Skeletal muscle tissue (tissue), 4 donors: ENCODE data around the gene FCN3. TPM values are rescaled to one million over a fixed set of nuclear protein-coding genes. Genes with fewer than 3 reads are reported as not detected.
"Not testable (repeated sequence)": the region's sequence is repeated elsewhere in the genome, so short reads cannot be mapped to it uniquely, and the experiment has no call there.

ENCODE experiments used
- H3K27ac ChIP-seq: one replicate; pipeline ENCODE4 v1.7.0; 2013; ENCODE audit warnings: mild to moderate bottlenecking, low read depth, low read length, inconsistent platforms
- H3K27me3 ChIP-seq, 3 donors: one replicate each; pipeline ENCODE4 v1.7.0; 2013; ENCODE audit warnings: low read length in 3 of 3; ENCODE audit not compliant: control insufficient read depth in 3 of 3, insufficient read depth in 3 of 3
- H3K36me3 ChIP-seq, 3 donors: one replicate each; pipeline ENCODE4 v1.7.0; 2013; ENCODE audit warnings: low read length in 3 of 3; ENCODE audit not compliant: control insufficient read depth in 3 of 3, insufficient read depth in 3 of 3
- H3K4me1 ChIP-seq, 3 donors: one replicate each; pipeline ENCODE4 v1.7.0; 2013; ENCODE audit warnings: low read length in 3 of 3, mild to moderate bottlenecking in 3 of 3; ENCODE audit not compliant: control insufficient read depth in 3 of 3, insufficient read depth in 3 of 3
- H3K4me3 ChIP-seq, 3 donors: one replicate each; pipeline ENCODE4 v1.7.0; 2013; ENCODE audit warnings: low read length in 3 of 3
- H3K9ac ChIP-seq, 3 donors: one replicate each; pipeline ENCODE4 v1.7.0; 2013; ENCODE audit warnings: low read length in 3 of 3, mild to moderate bottlenecking in 3 of 3, moderate library complexity in 2 of 3, low read depth in 1 of 3
- H3K9me3 ChIP-seq, 3 donors: one replicate each; pipeline ENCODE4 v1.7.0; 2013; ENCODE audit warnings: low read length in 3 of 3; ENCODE audit not compliant: control insufficient read depth in 3 of 3
- total RNA-seq: library from RNA; depleted of rRNA; stranded (reverse); fragments of >200 nt; gene quantifications from one replicate; pipeline ENCODE4 v1.2.3, GENCODE V29; 2014
- donor health status: Osteomylitis.

FCN3 gene
- total RNA-seq, 1 donor from 2014 or later = not detected

DNA sequence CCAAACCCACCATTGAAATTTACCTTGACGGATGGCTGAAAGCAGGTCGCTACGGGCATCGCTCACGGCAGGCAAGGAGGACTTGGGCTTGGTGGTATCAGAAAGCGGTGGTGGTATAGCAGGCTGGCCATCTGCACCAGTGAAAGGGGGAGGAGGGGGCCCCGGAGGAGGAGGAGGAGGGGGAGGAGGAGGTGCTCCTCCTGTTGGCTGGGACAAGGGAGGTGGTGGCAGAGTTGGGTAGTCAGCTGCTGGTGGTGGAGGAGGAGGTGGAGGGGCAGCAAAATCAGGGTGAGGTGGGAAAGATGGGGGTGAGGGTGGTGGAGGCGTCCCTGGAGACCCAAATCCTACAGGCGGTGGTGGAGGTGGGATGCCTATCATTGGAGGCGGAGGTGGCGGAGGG, 35.0 kb upstream of the FCN3 start:
- Histone ChIP-seq H3K27ac (no peak overlapping the region), H3K9me3 (no peaks in the 10 kb centered on the region), H3K4me1 (peaks cover 21 to 41% (median 32%) of the 10 kb centered on the region in 3 donors), H3K27me3 (no peaks in the 10 kb centered on the region), H3K36me3 (peaks cover 50 to 73% (median 71%) of the 10 kb centered on the region in 3 donors), H3K9ac (no peak overlapping the region), H3K4me3 (no peak overlapping the region)

DNA sequence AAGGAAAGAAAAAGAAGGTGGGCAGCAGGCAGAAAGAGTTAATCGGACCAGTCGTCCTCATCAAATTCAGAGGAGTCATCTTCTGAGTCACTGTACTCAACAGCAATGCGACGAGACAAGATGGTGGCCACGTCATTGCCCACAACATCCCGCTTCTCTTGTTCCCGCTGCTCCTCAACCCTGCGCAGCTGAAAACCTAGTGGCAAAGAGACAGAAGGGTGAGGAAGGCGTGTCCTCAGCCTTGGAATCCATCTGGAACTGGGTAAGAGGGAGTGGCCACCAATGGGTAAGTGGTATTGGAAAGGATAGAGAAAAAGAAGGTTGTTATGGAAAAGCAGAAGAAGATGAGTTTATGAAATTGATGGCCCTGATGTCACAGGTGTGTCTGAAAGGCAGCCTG, 33.5 kb upstream of the FCN3 start:
- Histone ChIP-seq H3K4me1 (peaks cover 33 to 44% (median 42%) of the 10 kb centered on the region in 3 donors), H3K27me3 (no peaks in the 10 kb centered on the region), H3K4me3 (no peak overlapping the region), H3K36me3 (peaks cover 37 to 58% (median 56%) of the 10 kb centered on the region in 3 donors), H3K9me3 (no peaks in the 10 kb centered on the region), H3K9ac (no peak overlapping the region), H3K27ac (no peak overlapping the region)

DNA sequence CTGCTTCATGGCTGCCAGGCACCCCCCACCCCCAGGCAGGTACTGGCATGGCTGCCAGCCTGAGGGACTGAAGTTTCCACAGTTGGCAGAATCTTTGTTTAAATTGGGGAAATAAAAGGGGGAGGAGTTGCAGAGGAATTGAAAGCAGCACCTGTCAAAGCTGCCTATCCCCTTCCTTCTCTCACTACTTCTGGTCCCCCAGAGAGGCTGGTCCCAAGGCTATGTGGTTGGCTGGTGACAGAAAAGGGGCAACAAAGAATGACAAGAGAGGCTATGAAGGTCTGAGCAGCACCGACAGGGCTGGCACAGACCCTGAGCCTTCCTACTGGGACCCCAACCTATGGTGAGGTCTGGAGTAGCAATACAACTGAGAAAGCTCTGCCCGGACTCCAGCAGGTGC, 32.2 kb upstream of the FCN3 start:
- not testable (repeated sequence) for H3K4me3 ChIP-seq, H3K9me3 ChIP-seq, H3K27me3 ChIP-seq
- H3K27ac ChIP-seq = peak overlapping the region; percentile 64
- H3K36me3 ChIP-seq = peaks cover 26 to 44% (median 42%) of the 10 kb centered on the region in 3 donors
- H3K9ac ChIP-seq = peak overlapping the region in 1 of 3 donors; percentile 54
- peaks cover 47 to 52% (median 50%) of the 10 kb centered on the region in 3 donors for H3K4me1 ChIP-seq

DNA sequence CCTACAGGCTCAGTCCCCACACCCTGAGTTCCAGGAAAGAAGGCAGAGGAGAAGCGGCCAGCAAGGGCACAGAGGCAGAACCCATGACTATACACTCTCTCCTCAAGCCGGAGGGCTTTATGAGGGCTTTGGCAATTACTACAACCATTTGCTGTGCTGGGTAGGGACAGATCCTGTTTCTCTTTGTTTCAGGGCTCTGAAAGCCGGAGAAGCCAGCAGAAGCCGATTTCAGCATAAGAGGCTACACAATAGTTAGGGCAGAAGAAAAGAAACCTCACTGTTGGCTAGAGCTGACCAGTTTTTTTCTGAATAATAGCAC, 31.7 kb upstream of the FCN3 start:
- Histone ChIP-seq H3K9me3 (no peaks in the 10 kb centered on the region), H3K4me1 (peaks cover 51 to 54% (median 52%) of the 10 kb centered on the region in 3 donors), H3K27me3 (no peaks in the 10 kb centered on the region), H3K27ac (peak overlapping the region; percentile 64), H3K9ac (peak overlapping the region in 2 of 3 donors; percentile 40 to 61), H3K36me3 (peaks cover 25 to 41% (median 39%) of the 10 kb centered on the region in 3 donors), H3K4me3 (no peak overlapping the region)

DNA sequence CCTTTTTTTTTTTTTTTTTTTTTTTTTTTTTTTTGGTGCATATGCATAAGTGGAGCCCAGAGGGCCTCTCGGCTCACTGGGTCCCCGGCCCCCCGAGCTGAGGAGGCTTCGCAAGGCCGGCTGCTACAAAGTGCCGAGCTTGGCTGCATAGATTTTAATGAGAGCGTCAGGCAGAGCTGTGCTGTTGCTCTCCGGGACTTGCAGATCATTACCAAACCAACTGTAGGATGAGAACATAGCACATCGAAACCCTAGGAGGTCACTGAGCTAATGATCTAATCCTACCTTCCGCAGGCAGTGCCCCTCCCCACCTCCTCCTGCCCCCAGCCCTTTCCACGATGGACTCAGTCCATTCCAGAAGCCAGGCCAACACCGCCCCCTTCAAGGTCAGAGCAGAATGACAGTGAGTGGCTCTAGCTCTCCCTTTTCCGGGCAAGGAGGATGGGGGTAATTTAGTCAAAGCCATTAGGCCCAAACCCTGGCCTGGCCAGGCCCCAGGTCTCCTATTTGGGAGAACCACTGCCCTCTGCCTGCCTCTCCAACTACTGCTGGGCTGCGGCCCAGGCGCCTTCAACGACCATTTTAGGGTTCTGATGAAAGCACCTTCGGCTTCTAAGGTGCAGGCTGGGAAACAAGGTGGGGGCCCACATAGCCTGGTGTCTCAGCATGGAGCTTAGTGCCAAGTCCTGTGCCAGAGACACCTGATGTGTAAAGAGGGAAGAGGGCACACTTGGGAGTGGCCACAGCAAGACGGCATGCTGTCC, 31.2 kb upstream of the FCN3 start:
- peaks cover 51 to 58% (median 52%) of the 10 kb centered on the region in 3 donors for H3K4me1 ChIP-seq
- H3K27me3 ChIP-seq, H3K9me3 ChIP-seq, H3K4me3 ChIP-seq: not testable (repeated sequence)
- peak overlapping the region in 2 of 3 donors; percentile 40 to 61 for H3K9ac ChIP-seq
- peak overlapping the region; percentile 64 for H3K27ac ChIP-seq
- H3K36me3 ChIP-seq = peaks cover 22 to 36% (median 34%) of the 10 kb centered on the region in 3 donors

DNA sequence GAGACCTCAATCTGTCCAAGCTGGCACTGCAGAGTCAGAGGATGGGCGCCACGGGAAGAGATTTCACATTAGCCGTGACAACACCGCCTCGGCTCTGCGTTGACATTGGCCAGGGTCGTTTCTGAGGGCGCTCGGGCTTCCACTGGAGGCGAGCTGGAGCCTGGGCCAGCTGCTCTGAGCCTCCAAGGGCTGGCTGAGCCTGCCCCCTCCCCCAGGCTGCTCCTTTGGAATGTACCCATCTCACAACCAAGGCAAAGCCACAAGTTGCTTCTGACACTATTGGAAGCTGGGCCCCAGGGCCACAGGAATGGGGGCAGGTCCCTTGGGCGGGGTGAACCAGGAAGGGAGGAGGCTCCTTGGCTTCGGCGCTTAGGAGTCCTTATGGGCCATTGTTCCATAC, 30.4 kb upstream of the FCN3 start:
- H3K9ac ChIP-seq = peak overlapping the region in 1 of 3 donors; percentile 25
- H3K4me1 ChIP-seq = peaks cover 52 to 60% (median 53%) of the 10 kb centered on the region in 3 donors
- peak overlapping the region; percentile 83 for H3K27ac ChIP-seq

DNA sequence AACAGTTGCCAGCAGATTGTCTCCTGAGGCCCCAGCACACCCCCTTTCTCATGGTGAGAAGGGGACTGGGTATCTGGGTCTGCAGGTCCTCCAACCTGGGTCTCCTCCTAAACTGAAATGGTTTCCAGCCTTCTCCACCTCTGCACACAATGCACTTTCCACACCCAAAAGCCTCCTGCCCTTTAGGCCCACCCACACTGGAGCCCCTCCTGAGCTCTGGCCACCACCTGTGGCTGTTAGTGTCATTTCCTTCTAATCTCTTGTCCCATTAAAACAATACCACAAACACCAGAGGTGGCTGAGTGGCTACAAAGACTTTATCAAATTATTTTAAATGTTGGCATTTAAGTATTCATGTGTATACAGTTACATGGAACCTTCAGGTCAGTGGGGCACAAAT, 29.3 kb upstream of the FCN3 start:
- H3K9ac ChIP-seq = peak overlapping the region; percentile 7 to 78 (median 59)
- H3K4me1 ChIP-seq = peaks cover 58 to 71% (median 62%) of the 10 kb centered on the region in 3 donors
- H3K27ac ChIP-seq = peak overlapping the region; percentile 83
- H3K9me3 ChIP-seq = no peaks in the 10 kb centered on the region
- peaks cover 0 to 5% (median 3%) of the 10 kb centered on the region in 3 donors for H3K27me3 ChIP-seq
- H3K4me3 ChIP-seq = no peak overlapping the region
- H3K36me3 ChIP-seq = peaks cover 13 to 21% (median 20%) of the 10 kb centered on the region in 3 donors

More for the DNA sequence above, 30.4 kb upstream of the FCN3 start:
- Histone ChIP-seq H3K9me3 (no peaks in the 10 kb centered on the region), H3K27me3 (peaks cover 0 to under 1% (median 0%) of the 10 kb centered on the region in 3 donors), H3K36me3 (peaks cover 19 to 29% (median 27%) of the 10 kb centered on the region in 3 donors), H3K4me3 (peak overlapping the region in 1 of 3 donors; percentile 14)

DNA sequence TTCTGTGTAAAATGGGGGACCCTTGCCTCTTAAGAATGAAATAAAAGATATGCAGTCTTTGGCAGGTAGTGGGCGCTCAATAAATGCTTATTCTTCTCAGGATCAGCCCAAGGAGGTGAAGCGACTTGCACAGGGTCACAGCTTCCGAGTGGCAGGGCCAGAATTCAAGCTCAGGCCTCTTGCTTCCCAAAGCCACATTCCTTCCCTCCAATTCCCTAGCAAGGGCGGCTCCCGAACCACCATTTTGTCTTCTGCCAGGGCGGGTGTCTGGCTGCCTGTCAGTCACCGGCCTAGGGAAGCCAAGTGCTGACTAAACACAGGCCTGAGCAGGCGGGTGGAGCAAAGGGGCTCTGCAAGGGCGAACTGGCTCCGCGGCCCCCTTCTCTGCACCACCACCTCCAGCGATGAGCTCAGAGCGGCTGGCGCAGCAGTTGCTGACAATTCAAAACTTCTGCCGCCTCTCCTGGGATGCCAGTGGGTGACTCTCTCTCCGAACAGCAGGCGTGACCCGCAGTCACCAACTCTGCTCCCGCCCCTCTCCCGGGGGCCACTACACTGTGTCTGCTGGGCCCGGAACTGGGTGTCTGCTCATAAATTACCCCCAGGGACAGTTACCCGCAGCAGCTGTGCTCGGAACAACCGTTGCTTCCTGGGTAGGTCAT, 28.6 kb upstream of the FCN3 start:
- Histone ChIP-seq H3K27ac (peak overlapping the region; percentile 83), H3K9me3 (no peaks in the 10 kb centered on the region), H3K36me3 (peaks cover 10 to 15% (median 14%) of the 10 kb centered on the region in 3 donors), H3K27me3 (peaks cover 0 to 5% (median 3%) of the 10 kb centered on the region in 3 donors), H3K4me3 (peak overlapping the region; percentile 49 to 64 (median 59)), H3K9ac (peak overlapping the region; percentile 57 to 78 (median 59)), H3K4me1 (peaks cover 58 to 71% (median 62%) of the 10 kb centered on the region in 3 donors)

DNA sequence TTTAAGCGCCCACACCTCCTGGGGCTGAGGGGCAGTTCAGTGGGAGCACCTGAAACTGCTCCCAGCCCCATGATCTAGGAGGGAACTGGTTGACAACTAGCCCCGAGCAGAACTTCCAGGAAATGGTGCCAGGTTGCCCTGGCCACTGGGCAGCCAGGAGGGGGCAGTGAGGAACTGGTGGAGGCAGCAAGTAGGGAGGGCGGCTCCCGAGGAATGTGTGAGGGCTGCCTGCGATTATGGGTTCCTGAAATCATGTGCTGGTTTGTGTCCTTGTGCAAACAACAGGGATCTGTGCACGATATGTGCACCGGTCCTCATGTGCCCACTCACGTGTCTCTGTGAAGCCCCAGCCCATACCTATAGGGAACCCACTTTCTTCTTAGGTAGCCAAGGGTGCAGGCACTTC, 27.7 kb upstream of the FCN3 start:
- H3K4me1 ChIP-seq = peaks cover 58 to 69% (median 61%) of the 10 kb centered on the region in 3 donors
- H3K36me3 ChIP-seq = peaks cover 2 to 7% (median 5%) of the 10 kb centered on the region in 3 donors
- H3K27me3 ChIP-seq = peaks cover 0 to 5% (median 3%) of the 10 kb centered on the region in 3 donors
- H3K9me3 ChIP-seq = no peaks in the 10 kb centered on the region
- H3K27ac ChIP-seq = peak overlapping the region; percentile 83
- peak overlapping the region in 2 of 3 donors; percentile 59 to 78 for H3K9ac ChIP-seq
- peak overlapping the region; percentile 45 to 59 (median 49) for H3K4me3 ChIP-seq

DNA sequence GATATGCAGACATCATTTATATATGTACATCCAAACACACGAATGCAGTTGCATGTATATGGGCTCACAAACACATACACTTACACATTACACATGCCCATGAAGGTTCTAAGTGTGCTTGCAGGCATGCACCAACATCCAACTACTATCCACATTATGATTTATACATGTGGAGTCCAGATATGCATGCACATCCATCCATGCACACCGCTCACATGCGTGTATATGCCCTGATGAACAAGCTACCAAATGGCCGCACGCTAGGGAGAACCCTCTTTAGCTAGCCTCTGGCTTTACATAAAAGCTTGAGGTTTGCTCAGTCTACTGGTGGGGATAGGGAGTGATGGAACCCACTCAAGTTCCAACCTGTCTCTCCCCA, 26.3 kb upstream of the FCN3 start:
- H3K27me3 ChIP-seq = peaks cover 0 to 5% (median 3%) of the 10 kb centered on the region in 3 donors
- H3K4me3 ChIP-seq = no peak overlapping the region
- H3K9ac ChIP-seq = no peak overlapping the region
- peaks cover 48 to 61% (median 50%) of the 10 kb centered on the region in 3 donors for H3K4me1 ChIP-seq
- no peaks in the 10 kb centered on the region for H3K9me3 ChIP-seq
- H3K27ac ChIP-seq = no peak overlapping the region
- H3K36me3 ChIP-seq = no peaks in the 10 kb centered on the region
